PC-3 (cell line): ENCODE results near the gene L3HYPDH.

Experiments used
- EZH2 ChIP-seq: fragments of 300-600 bp; sonication (generic); IDR thresholded peaks from one replicate; pipeline ENCODE4 v1.6.1; 2017; ENCODE audit warnings: antibody characterized with exemption, mild to moderate bottlenecking, low read length; ENCODE audit not compliant: unreplicated experiment
- EZH2phosphoT487 ChIP-seq: fragments of 300-600 bp; sonication (generic); IDR thresholded peaks from 2 replicates; pipeline ENCODE4 v1.6.1; 2018; ENCODE audit warnings: mild to moderate bottlenecking, antibody characterized with exemption, low read length, borderline replicate concordance
- TF ChIP-seq, protein P1 (sequence below): fragments of 300-600 bp; sonication (generic); conservative IDR thresholded peaks from 2 replicates; pipeline ENCODE4 v1.5.1; 2017; ENCODE audit warnings: antibody characterized with exemption, low read depth, mild to moderate bottlenecking, low read length

DNA sequence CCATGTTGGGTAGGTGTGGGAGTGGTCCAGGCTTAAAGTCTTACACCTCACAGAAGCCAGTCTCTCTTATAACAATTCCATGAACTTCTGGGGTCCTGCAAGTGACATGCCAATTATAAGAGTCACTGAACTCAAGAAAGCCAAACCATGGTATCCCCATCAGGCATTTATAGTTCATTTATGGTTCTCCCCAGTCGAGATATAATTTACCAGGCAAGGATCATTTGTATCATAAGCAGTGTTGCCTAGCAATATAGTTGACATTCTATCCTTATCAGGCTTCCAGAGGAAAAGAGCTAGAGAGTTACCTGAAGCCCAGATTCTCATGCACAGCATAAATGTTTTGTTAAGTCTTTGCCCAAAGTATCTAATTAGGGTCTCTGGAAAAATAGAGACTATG lies 8.2 kb upstream of the L3HYPDH start:
- TF ChIP-seq, protein P1, sequence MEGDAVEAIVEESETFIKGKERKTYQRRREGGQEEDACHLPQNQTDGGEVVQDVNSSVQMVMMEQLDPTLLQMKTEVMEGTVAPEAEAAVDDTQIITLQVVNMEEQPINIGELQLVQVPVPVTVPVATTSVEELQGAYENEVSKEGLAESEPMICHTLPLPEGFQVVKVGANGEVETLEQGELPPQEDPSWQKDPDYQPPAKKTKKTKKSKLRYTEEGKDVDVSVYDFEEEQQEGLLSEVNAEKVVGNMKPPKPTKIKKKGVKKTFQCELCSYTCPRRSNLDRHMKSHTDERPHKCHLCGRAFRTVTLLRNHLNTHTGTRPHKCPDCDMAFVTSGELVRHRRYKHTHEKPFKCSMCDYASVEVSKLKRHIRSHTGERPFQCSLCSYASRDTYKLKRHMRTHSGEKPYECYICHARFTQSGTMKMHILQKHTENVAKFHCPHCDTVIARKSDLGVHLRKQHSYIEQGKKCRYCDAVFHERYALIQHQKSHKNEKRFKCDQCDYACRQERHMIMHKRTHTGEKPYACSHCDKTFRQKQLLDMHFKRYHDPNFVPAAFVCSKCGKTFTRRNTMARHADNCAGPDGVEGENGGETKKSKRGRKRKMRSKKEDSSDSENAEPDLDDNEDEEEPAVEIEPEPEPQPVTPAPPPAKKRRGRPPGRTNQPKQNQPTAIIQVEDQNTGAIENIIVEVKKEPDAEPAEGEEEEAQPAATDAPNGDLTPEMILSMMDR = no peak
- no peak for TF ChIP-seq EZH2phosphoT487
- TF ChIP-seq EZH2 = no peak
